Stimulated activated CD4-positive, alpha-beta T cell treated with anti-CD3 and anti-CD28 coated beads, Interleukin-1b, Interleukin-23, amount 100 ng/mL, for 4 hours (primary cell): ENCODE measurements around the gene NAPG.
A peak's percentile ranks its signal among the peaks of the same experiment; 100 is the strongest.
"Not testable (repeated sequence)": the region's sequence is repeated elsewhere in the genome, so short reads cannot be mapped to it uniquely, and the experiment has no call there.

Source experiments
- DNase-seq, 2 donors: peaks; one replicate each; pipeline ENCODE4 v3.0.0-alpha.2; 2020; ENCODE audit warnings: low read depth in 2 of 2

NAPG gene

DNA sequence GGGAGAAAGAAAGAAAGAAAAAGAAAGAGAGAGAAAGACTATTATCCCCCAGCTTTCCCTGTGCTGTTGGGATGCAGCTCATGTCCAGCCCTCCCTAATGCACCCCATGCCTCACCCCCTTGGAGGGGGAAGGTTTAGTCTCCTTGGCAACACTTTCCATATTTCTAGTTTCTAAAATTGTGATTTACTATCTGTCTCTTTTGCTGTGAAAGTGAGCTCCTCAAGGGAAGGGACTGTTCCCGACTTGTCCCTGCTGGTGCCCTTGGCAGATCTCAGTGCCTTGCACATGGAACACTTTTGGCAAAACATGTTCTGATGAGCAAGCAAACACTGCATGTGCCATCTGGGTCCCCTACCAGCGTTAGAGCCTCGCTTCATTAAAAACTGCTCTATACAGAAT is 11.7 kb upstream of the NAPG start:
- DNase-seq, result no peak

DNA sequence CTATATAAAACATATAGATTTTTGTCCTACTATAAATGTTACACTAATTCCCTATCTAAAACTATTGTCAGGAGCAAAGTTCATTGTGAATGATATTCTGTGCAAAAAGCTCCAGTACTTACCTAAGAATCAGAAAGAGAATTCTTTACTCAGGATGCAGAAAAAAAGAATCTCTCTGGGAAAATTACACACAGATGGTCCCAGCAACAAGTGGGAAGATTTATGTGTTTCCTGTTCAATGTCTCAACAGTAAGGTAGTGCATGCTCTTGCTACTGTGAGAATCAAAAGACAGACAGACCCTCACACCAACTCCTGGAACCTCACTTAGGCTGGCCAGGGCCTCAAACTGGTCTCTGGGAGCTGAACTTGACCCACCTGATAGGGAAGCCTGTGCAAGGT is 11.2 kb upstream of the NAPG start:
- DNase-seq, result no peak

DNA sequence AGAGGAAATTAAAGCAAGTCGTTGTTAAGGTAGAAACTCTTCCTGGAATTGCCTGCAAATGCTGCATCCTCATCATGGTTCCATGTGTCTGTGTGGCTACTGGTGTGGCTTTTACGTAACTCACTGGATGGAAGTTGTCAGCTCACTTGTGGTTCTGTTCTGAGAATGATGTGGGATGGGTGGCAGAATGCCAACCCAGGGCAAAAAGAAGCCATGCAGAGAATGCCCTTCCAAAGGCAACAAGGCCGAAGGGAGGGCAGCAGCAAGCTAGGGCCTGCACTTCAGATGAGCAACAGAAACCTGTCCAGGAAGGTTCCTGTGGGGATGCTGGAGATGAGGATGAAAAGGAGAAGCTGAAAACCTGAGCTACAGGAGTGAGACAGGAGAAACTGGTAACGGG is 10.4 kb upstream of the NAPG start:
- no peak for DNase-seq

DNA sequence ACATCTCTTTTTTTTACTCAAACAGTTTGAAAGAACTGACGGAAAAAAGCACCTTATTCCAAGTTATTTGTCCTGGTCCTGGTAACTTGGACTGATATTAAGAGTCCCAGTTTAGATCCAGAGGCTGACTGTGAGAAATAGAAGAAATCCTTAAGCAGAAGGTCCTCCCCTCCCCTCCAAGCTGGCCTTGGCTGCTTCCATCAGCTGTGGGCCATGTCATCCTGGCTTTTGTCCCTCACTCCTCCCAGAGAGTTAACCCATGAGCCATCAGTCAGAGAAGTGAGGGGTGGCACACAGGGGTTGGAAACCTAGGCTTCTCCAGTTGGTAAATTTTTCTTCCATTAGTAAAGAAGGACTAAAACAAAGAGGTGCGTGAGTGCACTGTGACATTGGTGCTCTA is 9.7 kb upstream of the NAPG start:
- DNase-seq, result no peak

DNA sequence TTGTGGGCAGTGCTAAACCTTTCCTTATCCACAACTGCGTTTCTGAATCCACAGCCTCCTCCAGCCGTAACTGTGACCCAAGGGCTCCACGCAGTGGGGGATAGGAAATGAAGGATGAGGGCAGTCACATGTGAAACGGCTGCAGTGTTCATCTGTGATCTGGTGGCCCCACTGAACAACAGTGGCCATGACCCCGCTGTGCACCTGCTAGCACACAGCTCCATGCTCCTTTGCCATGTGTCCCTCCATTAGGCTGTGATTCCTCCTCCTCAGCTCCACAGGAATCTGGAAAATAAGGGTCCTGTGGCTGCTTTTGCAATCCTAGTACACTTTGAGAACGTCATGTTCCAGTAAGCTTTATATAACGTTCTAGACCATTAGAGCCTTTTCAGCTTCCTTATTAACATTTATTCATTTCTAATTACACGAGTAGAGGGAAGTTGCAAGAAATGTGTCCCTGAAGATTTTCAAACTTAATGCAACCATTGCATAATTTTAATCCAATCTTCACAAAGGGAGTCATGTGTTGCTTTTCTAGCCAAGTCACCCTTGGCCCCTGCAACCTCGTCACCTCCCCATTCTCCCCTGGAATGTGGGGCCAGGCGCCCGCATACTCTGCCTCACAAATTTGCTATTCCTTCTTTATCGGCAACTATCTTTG is 7.1 kb upstream of the NAPG start:
- no peak for DNase-seq

DNA sequence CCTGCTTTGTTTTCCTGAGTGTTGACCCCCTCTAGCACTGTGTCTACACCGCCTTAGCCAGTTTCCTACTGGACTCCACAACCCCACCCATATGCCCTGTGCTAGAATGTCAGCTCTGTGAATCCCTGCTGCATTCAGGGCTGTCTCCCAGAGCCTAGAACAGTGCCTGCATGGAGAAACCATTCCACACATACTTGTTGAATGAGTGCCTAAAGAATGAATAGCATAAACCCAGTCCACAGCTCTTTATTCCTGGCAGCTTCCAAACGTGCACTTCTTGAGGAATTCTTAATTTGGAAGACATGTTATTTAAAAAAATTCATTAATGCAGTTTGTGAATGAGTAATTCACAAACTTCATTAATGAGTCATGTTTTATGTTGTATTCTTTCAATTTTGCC is 6.5 kb upstream of the NAPG start:
- DNase-seq, result no peak

DNA sequence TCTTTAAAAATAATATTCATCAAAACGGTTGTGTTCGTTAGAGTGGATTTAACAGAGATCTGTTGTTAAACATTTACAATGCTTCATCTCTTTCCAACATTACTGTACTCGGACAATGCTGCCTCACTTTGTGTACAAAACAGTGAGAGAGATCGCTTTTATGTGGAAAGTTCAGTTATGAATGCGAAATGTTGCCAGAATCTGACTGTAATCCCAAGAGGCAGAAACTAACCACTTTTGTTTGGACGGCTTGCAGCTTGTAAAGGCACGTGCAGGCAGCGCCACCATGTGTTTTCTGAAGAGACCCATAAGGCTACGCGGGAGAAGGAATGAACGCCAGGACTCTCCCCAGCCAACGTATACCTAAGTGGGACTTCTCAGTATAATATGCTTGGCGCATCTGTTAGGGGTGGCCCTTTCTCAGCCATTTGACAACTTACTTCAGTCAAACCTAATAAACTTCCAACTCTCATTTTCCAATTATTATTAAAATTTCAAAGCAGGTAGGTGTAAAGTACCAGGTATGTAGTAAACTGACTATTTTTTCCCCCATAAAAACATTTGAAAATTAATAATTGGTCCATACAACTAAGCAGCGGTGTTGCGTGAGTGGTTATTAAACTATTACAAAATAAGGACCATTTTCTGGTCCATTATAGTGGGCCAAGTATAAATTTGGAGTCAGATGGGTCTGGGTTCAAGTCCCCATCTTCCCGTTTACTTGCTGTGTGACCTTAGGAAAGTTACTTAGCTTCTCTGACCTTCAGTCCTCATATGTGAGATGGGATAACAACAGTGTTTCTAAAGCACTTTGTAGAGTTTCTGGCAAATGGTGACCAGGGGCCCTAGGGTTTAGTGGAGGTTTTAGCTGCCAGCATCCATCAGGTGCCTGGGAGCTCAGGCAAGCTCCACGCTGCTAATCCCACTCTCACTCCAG is 5.6 kb upstream of the NAPG start:
- peak; percentile 32 for DNase-seq

DNA sequence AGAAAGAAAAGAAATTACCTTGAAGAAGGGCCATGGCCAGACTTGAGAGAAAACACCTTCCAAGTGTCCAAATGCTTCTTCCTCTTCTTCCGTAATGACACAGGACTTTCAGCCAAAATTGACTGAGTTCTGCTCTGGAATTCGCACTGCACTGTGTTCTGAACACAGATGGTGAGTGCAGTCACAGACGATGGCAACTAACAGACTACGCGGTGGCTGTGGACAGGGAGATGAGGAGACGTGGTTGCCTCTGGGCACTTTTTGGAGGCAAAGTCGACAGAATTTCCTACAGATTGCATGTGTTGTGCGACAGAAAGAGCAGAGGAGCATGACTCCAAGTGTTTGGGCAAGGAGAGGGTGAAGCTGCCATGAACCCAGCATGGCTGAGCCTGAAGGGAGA is 4.3 kb upstream of the NAPG start:
- no peak for DNase-seq

DNA sequence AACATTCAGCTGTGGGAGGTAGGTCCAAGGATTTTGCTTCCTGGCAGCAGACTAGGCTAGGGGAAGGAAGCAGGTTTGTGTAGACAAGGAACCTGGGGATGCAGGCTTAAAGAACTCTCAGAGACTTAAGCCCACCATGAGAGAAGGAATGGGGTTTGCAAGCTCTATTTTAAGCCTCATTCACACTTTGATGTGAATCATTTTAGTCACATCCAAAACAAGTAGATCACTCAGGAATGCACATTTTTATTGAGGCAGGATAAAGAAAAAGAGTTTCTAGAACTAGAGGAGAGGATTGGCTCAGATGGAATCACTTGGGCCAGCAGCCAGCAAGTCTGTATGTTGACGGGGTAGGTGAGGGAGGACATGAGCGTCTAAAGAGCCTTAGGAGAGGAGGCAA is 3.3 kb upstream of the NAPG start:
- DNase-seq, result no peak

DNA sequence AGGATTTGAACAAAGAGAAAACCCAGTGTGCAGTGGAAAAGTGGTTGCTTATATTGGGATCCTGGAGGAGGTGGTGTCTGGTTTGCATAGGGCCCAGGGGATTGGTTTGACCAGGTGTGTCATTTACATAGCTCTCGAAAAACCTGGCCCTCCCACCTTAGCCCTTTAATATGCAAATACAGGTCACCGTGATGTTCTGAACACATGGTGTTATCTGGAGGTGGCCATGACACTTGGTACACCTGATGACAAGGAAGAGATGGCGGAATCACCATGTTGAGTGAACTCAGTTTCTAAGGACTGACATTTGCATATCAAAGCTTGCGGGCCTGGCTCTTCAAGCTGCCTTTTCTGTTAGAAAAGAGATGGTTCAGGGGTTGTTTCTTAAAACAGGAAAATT is 2.3 kb upstream of the NAPG start:
- no peak for DNase-seq

DNA sequence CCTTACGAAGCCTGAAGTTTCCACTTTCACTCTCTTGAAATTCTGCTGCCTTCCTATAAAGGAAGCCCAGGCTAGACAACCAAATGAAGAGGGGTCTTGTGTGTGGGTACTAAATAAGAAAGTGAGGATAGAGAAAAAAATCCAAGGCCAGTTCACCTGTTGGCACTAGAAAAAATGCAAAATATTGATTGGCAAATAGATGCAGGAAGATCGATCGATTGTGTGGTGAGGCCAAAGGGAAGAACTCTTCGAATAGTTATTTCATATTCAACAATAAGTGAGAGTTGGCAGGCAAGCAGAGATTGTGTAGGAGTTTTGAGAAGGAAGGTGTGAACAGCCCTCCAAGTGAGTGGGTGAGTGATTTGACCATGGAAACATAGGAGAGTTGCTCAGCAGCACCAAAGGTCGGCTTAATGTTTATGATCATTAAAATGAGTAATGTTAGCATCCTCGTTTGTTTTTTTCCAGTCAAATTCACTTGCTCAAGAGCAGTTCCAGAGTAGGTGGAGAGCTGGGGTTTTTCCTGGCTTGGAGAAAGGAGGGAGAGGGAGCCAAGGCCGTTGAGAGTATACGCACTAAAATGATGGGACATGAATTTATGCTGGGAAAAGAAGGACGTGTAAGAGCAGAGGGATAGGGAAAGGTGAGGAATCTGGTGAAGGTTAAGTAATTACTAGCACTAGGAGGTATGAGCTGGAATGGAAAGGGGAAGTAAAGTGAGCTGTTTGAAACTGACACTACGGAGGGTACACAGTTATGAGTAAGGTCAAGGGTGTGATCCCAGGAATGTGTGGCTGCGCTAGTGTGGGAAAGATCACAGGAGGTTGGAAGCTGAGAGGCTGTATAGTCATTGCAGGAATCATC is 1.1 kb upstream of the NAPG start:
- no peak for DNase-seq

DNA sequence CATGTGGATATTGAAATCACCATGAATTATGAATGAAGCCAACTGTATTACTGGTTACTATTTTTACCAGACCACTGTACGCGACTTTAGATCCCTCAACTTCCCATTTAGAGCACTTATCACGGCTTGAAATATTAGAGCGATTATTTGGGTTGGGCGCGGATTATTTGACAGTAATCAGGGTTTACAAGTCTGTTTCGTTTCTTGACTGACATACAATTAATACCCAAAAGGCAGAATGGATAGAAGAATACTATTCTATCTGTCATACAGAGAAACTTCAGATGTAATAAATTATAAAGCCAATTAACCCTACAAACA is 496 bp upstream of the NAPG start:
- no peak for DNase-seq

DNA sequence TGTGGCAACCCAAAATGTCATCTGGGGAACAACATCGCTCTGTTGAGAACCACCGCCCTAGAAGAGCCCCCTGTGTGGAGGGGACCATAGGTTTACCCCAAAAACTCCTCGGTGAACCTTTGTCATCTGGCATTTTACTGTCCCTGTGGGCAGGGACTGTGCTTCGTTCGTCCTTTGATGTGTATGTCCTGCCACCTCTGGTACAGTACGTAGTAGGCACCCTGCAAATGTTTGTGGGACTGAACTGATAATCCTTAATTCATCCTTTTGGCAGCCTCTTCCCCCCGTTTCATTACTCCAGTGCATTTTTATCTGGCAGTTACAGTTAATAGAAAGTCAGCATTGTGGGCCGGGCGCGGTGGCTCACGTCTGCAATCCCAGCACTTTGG is 728 bp downstream of the NAPG start:
- DNase-seq, result no peak

DNA sequence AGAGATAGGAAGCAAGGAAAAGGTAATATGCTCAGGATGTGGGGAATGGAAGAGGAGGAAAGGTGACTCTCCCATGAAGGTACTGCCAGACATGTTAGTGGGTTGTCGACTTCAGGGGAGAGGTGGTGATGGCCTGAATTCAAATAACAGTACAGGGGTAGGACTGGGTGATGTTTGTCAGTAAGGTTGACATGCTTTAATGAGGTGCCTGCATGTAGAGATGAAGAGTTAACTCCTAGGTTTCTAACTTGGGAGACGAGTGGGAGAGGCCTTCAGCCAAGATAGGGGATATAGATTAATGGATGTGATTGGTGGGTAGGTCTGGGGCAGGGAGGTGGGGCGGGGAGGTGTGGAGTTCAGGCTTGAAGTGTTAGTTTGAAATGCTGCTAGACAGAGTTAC is 2.6 kb downstream of the NAPG start:
- DNase-seq, result no peak

DNA sequence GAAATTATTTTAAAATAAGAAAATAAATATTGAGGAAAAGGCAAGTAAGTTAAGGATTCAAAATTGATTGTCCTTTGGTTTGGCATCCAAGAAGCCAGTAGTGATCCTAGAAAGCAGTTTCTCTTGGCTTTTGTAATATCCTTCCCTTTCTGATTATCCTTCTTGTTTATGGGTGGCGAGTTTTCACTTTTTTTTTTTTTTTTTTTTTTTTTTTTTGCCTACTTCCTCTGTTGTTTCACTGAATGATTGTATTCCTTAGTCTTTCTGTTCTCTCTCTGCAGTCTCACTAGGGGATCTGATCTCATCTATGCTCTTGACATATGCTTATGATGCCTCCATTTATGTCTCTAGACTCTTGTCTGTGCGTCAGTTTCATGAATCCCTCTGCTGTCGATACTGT is 4.2 kb downstream of the NAPG start:
- DNase-seq, result no peak

DNA sequence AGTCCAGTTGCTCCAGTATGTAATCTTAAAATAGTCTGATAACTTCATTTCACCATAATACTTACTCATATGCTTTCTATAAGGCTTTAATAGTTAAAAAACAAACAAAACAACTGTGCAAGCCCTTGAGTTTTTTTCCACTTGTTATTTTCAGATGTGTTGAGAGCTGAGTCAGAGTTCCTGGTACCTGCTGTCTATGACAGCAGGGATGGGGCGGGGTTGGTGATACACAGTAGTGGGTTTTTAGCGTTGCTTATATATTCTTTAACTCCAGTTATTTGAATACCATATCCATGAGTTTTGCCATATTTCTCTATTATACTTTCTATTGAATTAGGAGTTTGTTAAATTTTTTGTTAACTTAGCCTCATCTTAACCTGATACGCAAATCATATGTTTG is 5.0 kb downstream of the NAPG start:
- peak; percentile 21 for DNase-seq

DNA sequence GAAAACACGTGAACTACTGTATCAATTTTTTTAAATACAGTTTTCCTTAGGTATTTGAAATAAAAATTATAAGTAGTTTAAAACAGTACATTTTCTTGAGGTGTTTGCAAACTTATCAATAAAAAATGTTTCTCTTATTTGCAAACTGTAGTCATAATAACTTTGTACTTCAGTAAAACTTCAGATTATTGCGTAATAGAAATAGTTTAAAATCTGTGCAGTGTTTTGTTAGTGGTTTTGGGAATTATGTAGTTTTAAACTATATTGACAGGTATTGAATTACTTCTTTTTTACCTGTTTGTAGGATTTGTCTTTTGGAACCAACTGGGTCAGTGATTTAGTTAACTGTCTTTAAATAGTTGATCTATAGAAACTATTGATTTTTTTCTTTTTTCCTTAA is 7.3 kb downstream of the NAPG start:
- DNase-seq, result no peak

DNA sequence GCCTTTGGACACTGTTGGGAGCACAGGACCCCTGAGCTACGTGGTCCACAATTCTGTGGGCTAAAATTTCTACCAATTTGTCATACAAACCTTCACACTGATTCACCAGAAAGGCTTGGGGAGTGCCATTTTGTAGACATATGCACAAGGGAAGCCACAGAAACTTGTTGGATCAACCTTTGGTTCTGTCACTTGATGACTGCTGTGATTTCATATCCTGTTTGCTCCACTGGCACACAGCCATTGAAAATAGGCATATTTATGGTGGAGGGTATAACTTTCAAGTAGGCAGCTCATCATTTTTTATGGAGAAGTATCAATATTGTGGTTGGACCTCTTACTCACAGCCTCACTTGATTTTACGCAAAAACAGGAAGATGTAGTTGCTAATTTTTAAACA is 10.5 kb downstream of the NAPG start:
- no peak for DNase-seq

DNA sequence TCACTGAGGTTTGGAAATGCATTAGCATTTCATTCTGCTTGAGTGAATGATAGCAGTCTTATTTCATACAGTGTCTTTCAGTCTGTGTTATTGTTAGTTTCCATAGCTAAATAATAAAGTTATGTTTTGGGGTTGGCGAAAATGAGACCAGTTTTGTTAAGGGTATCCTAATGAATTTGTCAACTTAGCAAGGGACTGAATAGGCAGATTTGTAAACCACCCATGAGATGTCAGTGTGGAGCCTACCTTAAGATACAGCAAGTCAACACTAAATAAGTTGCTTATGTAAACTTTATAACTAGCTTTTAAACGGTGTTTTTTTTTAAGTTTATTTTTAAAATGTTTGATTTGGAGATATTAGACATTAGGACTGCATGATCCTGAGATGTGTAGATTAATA is 11.9 kb downstream of the NAPG start:
- DNase-seq, result no peak

DNA sequence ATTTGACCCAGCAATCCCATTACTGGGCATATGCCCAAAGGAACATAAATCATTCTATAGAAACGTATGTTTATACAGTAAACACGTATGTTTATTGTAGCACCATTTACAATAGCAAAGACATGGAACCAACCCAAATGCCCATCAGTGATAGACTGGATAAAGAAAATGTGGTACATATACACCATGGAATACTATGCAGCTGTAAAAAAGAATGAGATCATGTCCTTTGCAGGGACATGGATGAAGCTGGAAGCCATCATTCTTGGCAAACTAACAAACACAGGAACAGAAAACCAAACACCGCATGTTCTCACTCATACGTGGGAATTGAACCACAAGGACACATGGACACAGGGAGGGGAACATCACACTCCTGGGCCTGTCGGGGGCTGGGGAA is 13.3 kb downstream of the NAPG start:
- not testable (repeated sequence) for DNase-seq

DNA sequence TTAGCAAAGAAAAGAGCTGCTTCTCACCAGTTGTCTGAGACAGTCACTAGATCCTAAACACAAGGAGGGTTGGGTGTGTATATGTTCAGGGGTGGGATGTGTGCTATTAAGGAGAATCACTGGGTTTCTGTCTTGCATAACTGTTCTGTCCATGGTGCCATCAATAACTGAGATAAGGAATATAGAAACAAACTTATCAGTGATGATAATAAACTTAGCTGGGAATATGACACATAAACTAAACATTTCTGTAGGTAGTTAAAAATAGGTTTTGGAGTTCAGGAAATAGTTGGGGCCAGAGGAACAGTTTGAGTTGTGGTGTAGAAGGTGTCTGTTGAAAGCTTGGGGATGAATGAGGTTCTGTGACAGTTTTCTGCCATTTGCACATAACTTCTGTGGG is 17.4 kb downstream of the NAPG start:
- no peak for DNase-seq

DNA sequence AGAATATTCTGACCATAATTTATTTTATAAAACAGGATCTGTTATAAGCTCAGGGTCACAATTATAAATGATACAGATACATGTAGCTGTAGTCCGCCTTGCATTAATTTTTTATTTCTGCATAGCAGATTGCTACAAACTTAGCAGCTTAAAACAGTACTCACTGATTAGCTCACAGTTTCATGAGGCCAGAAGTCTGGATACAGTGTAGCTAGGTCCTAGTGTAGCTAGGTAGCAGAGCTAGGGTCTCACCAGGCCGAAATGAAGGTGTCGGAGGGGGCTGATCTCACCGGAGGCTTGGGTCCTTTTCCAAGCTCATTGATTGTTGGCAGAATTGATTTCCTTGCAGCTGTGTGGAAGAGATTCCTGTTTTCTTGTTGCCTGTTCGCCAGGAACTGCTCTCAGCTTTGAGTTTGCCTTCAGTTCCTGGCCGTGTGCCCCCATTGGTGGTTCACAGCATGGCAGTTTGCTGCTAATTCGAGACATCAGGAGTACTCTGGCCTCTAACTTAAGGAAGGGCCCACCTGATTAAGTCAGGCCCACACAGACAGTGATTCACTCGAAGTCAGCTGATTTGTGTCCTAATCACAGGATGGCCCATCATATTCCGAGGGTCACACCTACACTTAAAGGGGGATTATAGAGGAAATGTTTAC is 18.4 kb downstream of the NAPG start:
- DNase-seq, result no peak
